ENCODE data around the gene DYRK1A. TPM values are rescaled to one million over a fixed set of nuclear protein-coding genes. Genes with fewer than 3 reads are reported as not detected.
"Not testable (repeated sequence)": the region's sequence is repeated elsewhere in the genome, so short reads cannot be mapped to it uniquely, and the experiment has no call there.

DYRK1A gene
- total RNA-seq, 1 donor from 2014 or later, result 60.9 TPM

- H3K27me3 Mint-ChIP-seq, result peaks cover 25% of the 10 kb centered on the region
- no peak overlapping the region for H3K4me3 Mint-ChIP-seq
- H3K27ac Mint-ChIP-seq, result no peak overlapping the region
- peaks cover 9% of the 10 kb centered on the region for H3K9me3 Mint-ChIP-seq
- H3K4me1 Mint-ChIP-seq, result no peaks in the 10 kb centered on the region
- DNase-seq, result no peak
- intact Hi-C loops (cut with micrococcal nuclease), result no loop called here
- H3K36me3 Mint-ChIP-seq (ENCODE audit: low read depth), result no peaks in the 10 kb centered on the region
Observed at GRCh38 chr21:37535130-37535529, 168.6 kb downstream of the DYRK1A start.

GRCh38 chr21:37535672-37536071 lies 169.1 kb downstream of the DYRK1A start:
- no peaks in the 10 kb centered on the region for H3K4me1 Mint-ChIP-seq
- H3K9me3 Mint-ChIP-seq, result peaks cover 9% of the 10 kb centered on the region
- H3K27me3 Mint-ChIP-seq, result peaks cover 21% of the 10 kb centered on the region
- H3K36me3 Mint-ChIP-seq (ENCODE audit: low read depth), result no peaks in the 10 kb centered on the region
- no peak overlapping the region for H3K4me3 Mint-ChIP-seq
- intact Hi-C loops (cut with micrococcal nuclease), result no loop called here
- H3K27ac Mint-ChIP-seq, result no peak overlapping the region
- no peak for DNase-seq

- no peak for DNase-seq
- Mint-ChIP-seq H3K4me3 (no peak overlapping the region), H3K4me1 (no peaks in the 10 kb centered on the region), H3K9me3 (peaks cover 18% of the 10 kb centered on the region), H3K27ac (no peak overlapping the region), H3K27me3 (peaks cover 24% of the 10 kb centered on the region), H3K36me3 (ENCODE audit: low read depth) (no peaks in the 10 kb centered on the region)
- intact Hi-C loops (cut with micrococcal nuclease), result no loop called here
Observed at GRCh38 chr21:37536616-37537278, 170.2 kb downstream of the DYRK1A start.

- DNase-seq, result no peak
- Mint-ChIP-seq H3K4me1 (no peaks in the 10 kb centered on the region), H3K9me3 (peaks cover 18% of the 10 kb centered on the region), H3K27ac (no peak overlapping the region), H3K4me3 (no peak overlapping the region), H3K36me3 (ENCODE audit: low read depth) (no peaks in the 10 kb centered on the region), H3K27me3 (peaks cover 23% of the 10 kb centered on the region)
- intact Hi-C loops (cut with micrococcal nuclease), result no loop called here
Observed at GRCh38 chr21:37537391-37537996, 170.9 kb downstream of the DYRK1A start.

GRCh38 chr21:37538971-37539590 lies 172.5 kb downstream of the DYRK1A start:
- H3K4me3 Mint-ChIP-seq, result no peak overlapping the region
- DNase-seq, result no peak
- intact Hi-C loops (cut with micrococcal nuclease), result no loop called here
- peaks cover 22% of the 10 kb centered on the region for H3K9me3 Mint-ChIP-seq
- peaks cover 27% of the 10 kb centered on the region for H3K27me3 Mint-ChIP-seq
- no peaks in the 10 kb centered on the region for H3K36me3 Mint-ChIP-seq (ENCODE audit: low read depth)
- no peak overlapping the region for H3K27ac Mint-ChIP-seq
- H3K4me1 Mint-ChIP-seq, result no peaks in the 10 kb centered on the region

- H3K4me3 Mint-ChIP-seq; H3K27ac Mint-ChIP-seq; intact Hi-C loops (cut with micrococcal nuclease); H3K36me3 Mint-ChIP-seq (ENCODE audit: low read depth); H3K4me1 Mint-ChIP-seq; DNase-seq: not testable (repeated sequence)
- Mint-ChIP-seq H3K27me3 (peaks cover 16% of the 10 kb centered on the region), H3K9me3 (peaks cover 22% of the 10 kb centered on the region)
Observed at GRCh38 chr21:37541128-37541527, 174.6 kb downstream of the DYRK1A start.

GRCh38 chr21:37542512-37542911 lies 175.9 kb downstream of the DYRK1A start:
- intact Hi-C loops (cut with micrococcal nuclease), result no loop called here
- H3K27ac Mint-ChIP-seq, result no peak overlapping the region
- H3K27me3 Mint-ChIP-seq, result peaks cover 15% of the 10 kb centered on the region
- H3K4me1 Mint-ChIP-seq, result peaks cover 2% of the 10 kb centered on the region
- peaks cover 13% of the 10 kb centered on the region for H3K9me3 Mint-ChIP-seq
- no peaks in the 10 kb centered on the region for H3K36me3 Mint-ChIP-seq (ENCODE audit: low read depth)
- H3K4me3 Mint-ChIP-seq, result no peak overlapping the region
- DNase-seq, result no peak

GRCh38 chr21:37546299-37546908 lies 179.8 kb downstream of the DYRK1A start:
- Mint-ChIP-seq H3K36me3 (ENCODE audit: low read depth) (no peaks in the 10 kb centered on the region), H3K4me3 (no peak overlapping the region)

GRCh38 chr21:37546949-37547614 lies 180.5 kb downstream of the DYRK1A start:
- peaks cover 2% of the 10 kb centered on the region for H3K4me1 Mint-ChIP-seq
- peaks cover 4% of the 10 kb centered on the region for H3K9me3 Mint-ChIP-seq
- DNase-seq, result no peak
- H3K27me3 Mint-ChIP-seq, result peaks cover 11% of the 10 kb centered on the region
- H3K36me3 Mint-ChIP-seq (ENCODE audit: low read depth), result no peaks in the 10 kb centered on the region
- H3K27ac Mint-ChIP-seq, result no peak overlapping the region
- intact Hi-C loops (cut with micrococcal nuclease), result no loop called here
- no peak overlapping the region for H3K4me3 Mint-ChIP-seq

More at GRCh38 chr21:37546299-37546908, 179.8 kb downstream of the DYRK1A start:
- no peak for DNase-seq
- Mint-ChIP-seq H3K4me1 (peaks cover 2% of the 10 kb centered on the region), H3K27ac (no peak overlapping the region), H3K27me3 (peaks cover 11% of the 10 kb centered on the region), H3K9me3 (peaks cover 7% of the 10 kb centered on the region)
- intact Hi-C loops (cut with micrococcal nuclease), result no loop called here

GRCh38 chr21:37547615-37548200 lies 181.1 kb downstream of the DYRK1A start:
- Mint-ChIP-seq H3K27me3 (peaks cover 5% of the 10 kb centered on the region), H3K27ac (no peak overlapping the region), H3K4me3 (no peak overlapping the region), H3K4me1 (peaks cover 2% of the 10 kb centered on the region), H3K9me3 (peaks cover 4% of the 10 kb centered on the region), H3K36me3 (ENCODE audit: low read depth) (no peaks in the 10 kb centered on the region)
- intact Hi-C loops (cut with micrococcal nuclease), result no loop called here
- DNase-seq, result no peak

- no peak overlapping the region for H3K4me3 Mint-ChIP-seq
- no peaks in the 10 kb centered on the region for H3K9me3 Mint-ChIP-seq
- H3K4me1 Mint-ChIP-seq, result peaks cover 2% of the 10 kb centered on the region
- peaks cover 3% of the 10 kb centered on the region for H3K27me3 Mint-ChIP-seq
- no peak overlapping the region for H3K27ac Mint-ChIP-seq
- H3K36me3 Mint-ChIP-seq (ENCODE audit: low read depth), result no peaks in the 10 kb centered on the region
- DNase-seq, result no peak
- intact Hi-C loops (cut with micrococcal nuclease), result no loop called here
Observed at GRCh38 chr21:37548521-37548981, 182.0 kb downstream of the DYRK1A start.

GRCh38 chr21:37549730-37550129 lies 183.2 kb downstream of the DYRK1A start:
- H3K36me3 Mint-ChIP-seq (ENCODE audit: low read depth); H3K4me1 Mint-ChIP-seq; DNase-seq; H3K27me3 Mint-ChIP-seq; H3K9me3 Mint-ChIP-seq; H3K27ac Mint-ChIP-seq; intact Hi-C loops (cut with micrococcal nuclease); H3K4me3 Mint-ChIP-seq: not testable (repeated sequence)

- H3K27me3 Mint-ChIP-seq, result peaks cover 3% of the 10 kb centered on the region
- H3K27ac Mint-ChIP-seq, result no peak overlapping the region
- H3K9me3 Mint-ChIP-seq, result no peaks in the 10 kb centered on the region
- H3K4me1 Mint-ChIP-seq, result peaks cover 2% of the 10 kb centered on the region
- no peak for DNase-seq
- H3K36me3 Mint-ChIP-seq (ENCODE audit: low read depth), result no peaks in the 10 kb centered on the region
- no peak overlapping the region for H3K4me3 Mint-ChIP-seq
- intact Hi-C loops (cut with micrococcal nuclease), result no loop called here
Observed at GRCh38 chr21:37550157-37550556, 183.6 kb downstream of the DYRK1A start.

Measured in activated CD4-positive, alpha-beta T cell treated with anti-CD3 and anti-CD28 coated beads, Interleukin-2, amount 10 ng/mL, durations not matched to agents 24 days and 14 days (primary cell).